OCI-LY1 (cell line): ENCODE results near the gene BCAN.

Source experiments
- H2AFZ ChIP-seq: fragments of 200-600 bp; sonication (generic), shearing (Covaris generic); 2 replicates; pipeline ENCODE4 v1.6.0; 2014; ENCODE audit warnings: antibody characterized with exemption, mild to moderate bottlenecking, low read length
- H3F3A ChIP-seq: fragments of 200-600 bp; sonication (generic), shearing (Covaris generic); 2 replicates; pipeline ENCODE4 v1.6.0; 2014; ENCODE audit warnings: mild to moderate bottlenecking, antibody characterized with exemption, low read length, moderate library complexity; ENCODE audit not compliant: insufficient read depth
- H3K27ac ChIP-seq: fragments of 200-600 bp; sonication (generic); 2 replicates; pipeline ENCODE4 v1.5.1; 2014; ENCODE audit warnings: low read length, mixed run types, mild to moderate bottlenecking, low read depth; ENCODE audit not compliant: poor library complexity, severe bottlenecking
- H3K27me3 ChIP-seq: fragments of 200-600 bp; sonication (generic); 2 replicates; pipeline ENCODE4 v1.6.0; 2014; ENCODE audit warnings: antibody characterized with exemption, mild to moderate bottlenecking, low read length, moderate library complexity; ENCODE audit not compliant: insufficient read depth
- H3K36me3 ChIP-seq: fragments of 200-600 bp; sonication (generic); 2 replicates; pipeline ENCODE4 v1.6.1; 2014; ENCODE audit warnings: mild to moderate bottlenecking, antibody characterized with exemption, low read length, moderate library complexity, mixed read lengths; ENCODE audit not compliant: insufficient read depth
- H3K4me1 ChIP-seq: fragments of 200-600 bp; sonication (generic); 2 replicates; pipeline ENCODE4 v1.5.1; 2014; ENCODE audit warnings: mild to moderate bottlenecking, low read length, moderate library complexity; ENCODE audit not compliant: insufficient read depth, severe bottlenecking
- H3K4me2 ChIP-seq: fragments of 200-600 bp; sonication (generic), shearing (Covaris generic); 2 replicates; pipeline ENCODE4 v1.6.1; 2014; ENCODE audit warnings: low read length
- H3K4me3 ChIP-seq: fragments of 200-600 bp; sonication (generic); 2 replicates; pipeline ENCODE4 v1.5.1; 2014; ENCODE audit warnings: low read length, low read depth, mild to moderate bottlenecking, mixed read lengths; ENCODE audit not compliant: poor library complexity, severe bottlenecking
- H3K79me2 ChIP-seq: fragments of 200-600 bp; shearing (Covaris generic); 2 replicates; pipeline ENCODE4 v1.6.1; 2016; ENCODE audit warnings: mixed run types, low read length, mixed read lengths; ENCODE audit not compliant: insufficient read depth
- H3K9ac ChIP-seq: fragments of 200-600 bp; sonication (generic), shearing (Covaris generic); 2 replicates; pipeline ENCODE4 v1.6.1; 2014; ENCODE audit warnings: mild to moderate bottlenecking, low read length, mixed read lengths
- H3K9me2 ChIP-seq: fragments of 200-600 bp; sonication (generic), shearing (Covaris generic); 2 replicates; pipeline ENCODE4 v1.6.1; 2014; ENCODE audit warnings: low read depth, mild to moderate bottlenecking, low read length, mixed read lengths
- H3K9me3 ChIP-seq: fragments of 200-600 bp; shearing (Covaris generic); 2 replicates; pipeline ENCODE4 v1.6.1; 2014; ENCODE audit warnings: low read length, mixed read lengths
- H4K20me1 ChIP-seq: fragments of 200-600 bp; sonication (generic), shearing (Covaris generic); 2 replicates; pipeline ENCODE4 v1.6.0; 2016; ENCODE audit warnings: mild to moderate bottlenecking, low read length; ENCODE audit not compliant: insufficient read depth
- CTCF ChIP-seq: fragments of 200-600 bp; sonication (generic), shearing (Covaris generic); IDR thresholded peaks from 2 replicates; pipeline ENCODE4 v1.5.1; 2017; ENCODE audit warnings: mild to moderate bottlenecking, antibody characterized with exemption, low read length, moderate library complexity, mixed read lengths
- EZH2 ChIP-seq: fragments of 200-600 bp; sonication (generic), shearing (Covaris generic); IDR thresholded peaks from 2 replicates; pipeline ENCODE4 v1.8.0; 2017; ENCODE audit warnings: borderline replicate concordance, mixed run types, mild to moderate bottlenecking, antibody characterized with exemption, low read length, moderate library complexity, mixed read lengths

Gene BCAN

GRCh38 chr1:156680056-156680455 is 38.1 kb downstream of the BCAN start:
- H3F3A ChIP-seq = no peaks in the 10 kb centered on the region
- no peak overlapping the region for H3K4me2 ChIP-seq
- no peaks in the 10 kb centered on the region for H3K9me2 ChIP-seq
- no peaks in the 10 kb centered on the region for H3K9me3 ChIP-seq
- no peak overlapping the region for H3K9ac ChIP-seq
- no peaks in the 10 kb centered on the region for H3K79me2 ChIP-seq
- peaks cover 13% of the 10 kb centered on the region for H3K27me3 ChIP-seq
- no peaks in the 10 kb centered on the region for H4K20me1 ChIP-seq
- TF ChIP-seq CTCF = no peak
- TF ChIP-seq EZH2 = no peak
- no peak overlapping the region for H3K4me3 ChIP-seq
- no peaks in the 10 kb centered on the region for H3K4me1 ChIP-seq
- H3K27ac ChIP-seq = no peak overlapping the region
- H3K36me3 ChIP-seq = no peaks in the 10 kb centered on the region
- no peak overlapping the region for H2AFZ ChIP-seq

- no peaks in the 10 kb centered on the region for H3K4me1 ChIP-seq
- no peaks in the 10 kb centered on the region for H3K9me2 ChIP-seq
- no peak overlapping the region for H3K4me3 ChIP-seq
- H3K9ac ChIP-seq = no peak overlapping the region
- H3K27ac ChIP-seq = no peak overlapping the region
- no peaks in the 10 kb centered on the region for H3K79me2 ChIP-seq
- no peaks in the 10 kb centered on the region for H3K9me3 ChIP-seq
- H3K36me3 ChIP-seq = no peaks in the 10 kb centered on the region
- no peak overlapping the region for H2AFZ ChIP-seq
- no peaks in the 10 kb centered on the region for H3F3A ChIP-seq
- peaks cover 13% of the 10 kb centered on the region for H3K27me3 ChIP-seq
- H4K20me1 ChIP-seq = no peaks in the 10 kb centered on the region
- H3K4me2 ChIP-seq = no peak overlapping the region
- TF ChIP-seq CTCF (no peak), EZH2 (no peak)
These were observed 39.5 kb downstream of the BCAN start for GRCh38 chr1:156681196-156681960.

GRCh38 chr1:156682166-156682890 is 40.4 kb downstream of the BCAN start:
- no peaks in the 10 kb centered on the region for H3K4me1 ChIP-seq
- no peak overlapping the region for H3K9ac ChIP-seq
- TF ChIP-seq CTCF = no peak
- no peak for TF ChIP-seq EZH2
- no peaks in the 10 kb centered on the region for H3K9me2 ChIP-seq
- no peaks in the 10 kb centered on the region for H3K79me2 ChIP-seq
- H3K36me3 ChIP-seq = no peaks in the 10 kb centered on the region
- H3K27ac ChIP-seq = no peak overlapping the region
- H2AFZ ChIP-seq = no peak overlapping the region
- H3F3A ChIP-seq = no peaks in the 10 kb centered on the region
- no peaks in the 10 kb centered on the region for H4K20me1 ChIP-seq
- no peaks in the 10 kb centered on the region for H3K9me3 ChIP-seq
- no peak overlapping the region for H3K4me2 ChIP-seq
- H3K27me3 ChIP-seq = peaks cover 11% of the 10 kb centered on the region
- no peak overlapping the region for H3K4me3 ChIP-seq
